Tibial artery (tissue), 4 donors: ENCODE results near the gene RASA3.

Experiments used
- DNase-seq, 2 donors: peaks; one replicate each; pipeline ENCODE4 v3.0.0-alpha.2; 2019
- H3K27ac ChIP-seq, 2 donors: fragments of 200-600 bp; sonication (generic) in 1 of 2; 1 replicate in 1 of 2; 2 replicates in 1 of 2; pipeline ENCODE4 v1.5.1; 2018 to 2019; ENCODE audit warnings: mild to moderate bottlenecking in 1 of 2
- H3K27me3 ChIP-seq, 2 donors: fragments of 200-600 bp; sonication (generic) in 1 of 2; one replicate each; pipeline versions ENCODE4 v1.5.1 to v1.6.0; 2016 to 2019
- H3K36me3 ChIP-seq, 3 donors: fragments of 200-600 bp; sonication (generic) in 2 of 3; one replicate each; pipeline ENCODE4 v1.5.1; 2016 to 2019; ENCODE audit warnings: mild to moderate bottlenecking in 2 of 3
- H3K4me1 ChIP-seq, 4 donors: fragments of 200-600 bp; sonication (generic) in 2 of 4; 1 replicate in 3 of 4; 2 replicates in 1 of 4; pipeline ENCODE4 v1.5.1; 2016 to 2019
- H3K4me3 ChIP-seq, 2 donors: fragments of 200-600 bp; sonication (generic) in 1 of 2; 1 replicate in 1 of 2; 2 replicates in 1 of 2; pipeline ENCODE4 v1.5.1; 2018 to 2019; ENCODE audit warnings: mild to moderate bottlenecking in 2 of 2
- H3K9me3 ChIP-seq, 3 donors: fragments of 200-600 bp; sonication (generic) in 1 of 3; one replicate each; pipeline ENCODE4 v1.5.1; 2016 to 2019
- intact Hi-C: fragments of 100-400 bp; cut with DNase I; formaldehyde crosslinking; loops from one replicate; pipeline ENCODE4 v1.15.0; 2023; ENCODE audit warnings: low total_unique reads
- TF ChIP-seq, protein P1 (sequence below), 2 experiments: fragments of 200-600 bp in 1 of 2; fragments of 450-650 bp in 1 of 2; IDR thresholded peaks; one replicate each; pipeline ENCODE4 v1.5.1; 2017 to 2019; ENCODE audit warnings: antibody characterized with exemption in 2 of 2, mild to moderate bottlenecking in 1 of 2, moderate library complexity in 1 of 2

Gene RASA3

DNA sequence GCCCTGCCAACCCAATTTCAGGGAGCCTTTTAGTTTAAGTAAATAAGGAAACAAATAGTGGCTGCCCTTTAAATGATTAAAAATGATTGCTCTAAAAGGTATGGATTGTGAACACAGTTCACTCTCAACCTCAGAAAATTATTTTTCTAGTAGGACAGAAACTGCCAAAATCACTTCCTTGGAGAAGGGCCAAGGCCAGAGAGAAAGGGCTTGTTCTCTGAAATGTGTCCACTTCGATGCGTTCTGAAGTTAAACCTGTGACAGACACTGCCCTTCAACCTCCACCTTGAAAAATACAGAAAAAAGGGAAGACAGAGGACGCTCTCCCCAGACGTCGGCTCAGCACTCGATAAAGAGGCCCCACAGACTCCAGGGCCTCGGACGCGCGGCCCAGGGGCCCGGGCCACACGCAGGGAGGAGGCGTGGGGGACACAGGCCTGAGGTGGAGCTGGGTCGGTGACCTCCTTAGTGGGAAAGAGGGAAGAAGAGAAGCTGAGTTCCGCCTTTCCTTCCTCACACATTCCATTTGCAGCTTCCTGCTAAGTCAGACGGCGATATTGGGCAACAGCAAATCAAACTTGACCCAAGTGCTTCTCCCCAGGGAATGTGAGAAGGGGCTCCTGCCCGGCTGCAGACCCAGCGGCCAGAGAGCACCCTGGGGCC is 63.6 kb downstream of the RASA3 start:
- intact Hi-C loops = loop anchor here (2.0 kb wide), 1 partner anchor 30 kb away; no protein-coding TSS in a partner anchor
- peak overlapping the region; percentile 90 to 98 for H3K27ac ChIP-seq
- H3K4me1 ChIP-seq = peaks cover 7 to 53% (median 51%) of the 10 kb centered on the region in 4 donors
- no peak overlapping the region for H3K4me3 ChIP-seq
- H3K9me3 ChIP-seq = no peaks in the 10 kb centered on the region
- DNase-seq = peak; percentile 51 to 72
- TF ChIP-seq, protein P1, sequence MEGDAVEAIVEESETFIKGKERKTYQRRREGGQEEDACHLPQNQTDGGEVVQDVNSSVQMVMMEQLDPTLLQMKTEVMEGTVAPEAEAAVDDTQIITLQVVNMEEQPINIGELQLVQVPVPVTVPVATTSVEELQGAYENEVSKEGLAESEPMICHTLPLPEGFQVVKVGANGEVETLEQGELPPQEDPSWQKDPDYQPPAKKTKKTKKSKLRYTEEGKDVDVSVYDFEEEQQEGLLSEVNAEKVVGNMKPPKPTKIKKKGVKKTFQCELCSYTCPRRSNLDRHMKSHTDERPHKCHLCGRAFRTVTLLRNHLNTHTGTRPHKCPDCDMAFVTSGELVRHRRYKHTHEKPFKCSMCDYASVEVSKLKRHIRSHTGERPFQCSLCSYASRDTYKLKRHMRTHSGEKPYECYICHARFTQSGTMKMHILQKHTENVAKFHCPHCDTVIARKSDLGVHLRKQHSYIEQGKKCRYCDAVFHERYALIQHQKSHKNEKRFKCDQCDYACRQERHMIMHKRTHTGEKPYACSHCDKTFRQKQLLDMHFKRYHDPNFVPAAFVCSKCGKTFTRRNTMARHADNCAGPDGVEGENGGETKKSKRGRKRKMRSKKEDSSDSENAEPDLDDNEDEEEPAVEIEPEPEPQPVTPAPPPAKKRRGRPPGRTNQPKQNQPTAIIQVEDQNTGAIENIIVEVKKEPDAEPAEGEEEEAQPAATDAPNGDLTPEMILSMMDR (IDR thresholded peaks at IDR 0.05) = no peak
- H3K27me3 ChIP-seq = no peaks in the 10 kb centered on the region
- peaks cover 0 to 13% (median 5%) of the 10 kb centered on the region in 3 donors for H3K36me3 ChIP-seq

DNA sequence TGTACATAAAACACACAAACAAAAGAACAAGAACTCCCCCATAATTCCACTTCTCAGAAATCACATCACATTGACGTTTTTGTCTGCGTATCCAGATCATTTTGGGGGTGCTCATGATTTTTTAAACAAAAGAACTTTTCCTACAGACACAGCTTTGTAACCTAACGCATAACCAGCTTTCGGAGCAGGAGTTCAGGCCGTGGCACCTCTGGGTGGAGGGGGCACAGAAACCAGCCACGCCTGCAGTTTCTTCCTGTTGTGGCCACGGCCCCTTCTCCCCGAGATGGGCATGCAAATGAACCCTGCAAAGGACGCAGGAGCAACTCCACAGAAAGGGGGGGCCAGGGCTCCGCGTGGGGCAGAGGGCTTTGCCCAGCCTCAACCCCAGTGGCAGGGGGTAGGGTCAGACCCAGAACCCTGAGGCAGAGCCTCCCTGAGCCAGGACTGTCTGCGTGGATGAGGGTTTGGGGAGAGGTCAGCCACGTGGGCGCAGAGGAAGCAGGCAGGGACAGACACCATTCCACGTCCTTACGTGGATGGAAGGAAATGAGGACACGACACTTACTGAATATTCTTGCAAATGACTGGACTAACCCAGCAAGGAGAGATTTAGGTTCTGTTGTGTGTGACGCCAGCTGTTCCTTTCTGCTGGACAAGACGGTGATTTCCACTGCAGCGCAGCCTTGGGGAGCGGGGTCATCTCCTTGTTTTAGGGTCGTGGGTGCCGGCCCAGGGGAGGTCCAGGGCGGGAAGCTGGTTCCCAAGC is 64.4 kb downstream of the RASA3 start:
- peak overlapping the region; percentile 90 to 98 for H3K27ac ChIP-seq
- no peak overlapping the region for H3K4me3 ChIP-seq
- no peaks in the 10 kb centered on the region for H3K27me3 ChIP-seq
- H3K36me3 ChIP-seq = peaks cover 0 to 13% (median 3%) of the 10 kb centered on the region in 3 donors
- TF ChIP-seq, protein P1 (IDR thresholded peaks at IDR 0.05) = no peak
- intact Hi-C loops = loop anchor here (2.0 kb wide), 2 partner anchors 31 to 63 kb away; no protein-coding TSS in a partner anchor
- peaks cover 12 to 59% (median 57%) of the 10 kb centered on the region in 4 donors for H3K4me1 ChIP-seq
- H3K9me3 ChIP-seq = no peaks in the 10 kb centered on the region
- DNase-seq = peak; percentile 18 to 66

DNA sequence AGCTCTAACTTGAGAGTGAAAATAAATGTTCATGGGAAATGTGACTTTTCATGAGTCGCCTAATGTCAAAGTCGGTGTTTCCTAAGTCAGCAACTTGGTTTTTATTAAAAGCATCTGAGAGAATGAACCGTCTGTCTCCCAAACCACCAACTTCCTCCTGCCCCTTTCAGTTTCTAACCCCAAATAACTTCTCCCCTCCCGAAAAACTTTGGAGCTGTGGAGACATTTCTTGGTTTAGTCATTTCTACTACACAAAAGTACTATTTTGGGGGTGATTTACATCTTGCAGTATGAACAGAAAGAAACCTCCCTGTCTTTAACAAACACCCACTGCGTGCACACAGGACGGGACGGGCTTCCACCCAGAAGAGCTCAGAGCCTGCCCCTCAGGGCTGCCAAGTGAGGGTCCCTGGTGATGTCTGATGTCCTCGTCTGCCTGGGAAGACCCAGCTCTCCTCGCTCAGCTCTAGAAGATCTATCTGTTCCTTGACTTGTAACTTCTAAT is 65.0 kb downstream of the RASA3 start:
- peak in 1 of 2 donors; percentile 18 for DNase-seq
- no peak overlapping the region for H3K4me3 ChIP-seq
- H3K27me3 ChIP-seq = no peaks in the 10 kb centered on the region
- no peaks in the 10 kb centered on the region for H3K9me3 ChIP-seq
- H3K4me1 ChIP-seq = peaks cover 12 to 65% (median 62%) of the 10 kb centered on the region in 4 donors
- H3K27ac ChIP-seq = peak overlapping the region; percentile 90 to 98
- TF ChIP-seq, protein P1 (IDR thresholded peaks at IDR 0.05) = no peak
- H3K36me3 ChIP-seq = peaks cover 0 to 9% (median 0%) of the 10 kb centered on the region in 3 donors
- intact Hi-C loops = loop anchor here (2.0 kb wide), 1 partner anchor 63 kb away; no protein-coding TSS in a partner anchor

DNA sequence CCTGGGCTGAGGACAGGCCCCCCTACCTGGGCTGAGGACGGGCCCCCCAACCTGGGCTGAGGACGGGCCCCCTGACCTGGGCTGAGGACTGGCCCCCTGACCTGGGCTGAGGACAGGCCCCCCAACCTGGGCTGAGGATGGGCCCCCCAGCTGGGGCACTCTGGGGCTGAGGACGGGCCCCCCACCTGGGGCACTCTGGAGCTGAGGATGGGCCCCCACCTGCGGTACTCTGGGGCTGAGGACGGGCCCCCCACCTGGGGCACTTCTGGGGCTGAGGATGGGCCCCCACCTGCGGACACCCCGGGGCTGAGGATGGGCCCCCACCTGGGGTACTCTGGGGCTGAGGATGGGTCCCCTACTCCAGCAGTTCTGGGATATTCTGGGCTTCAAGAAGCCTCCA is 65.5 kb downstream of the RASA3 start:
- H3K27ac ChIP-seq = peak overlapping the region; percentile 90 to 98

More for the DNA sequence above, 65.5 kb downstream of the RASA3 start:
- TF ChIP-seq, protein P1 (IDR thresholded peaks at IDR 0.05) = no peak
- H3K4me3 ChIP-seq = no peak overlapping the region
- H3K4me1 ChIP-seq = peaks cover 12 to 69% (median 65%) of the 10 kb centered on the region in 4 donors
- peaks cover 0 to 8% (median 0%) of the 10 kb centered on the region in 3 donors for H3K36me3 ChIP-seq
- no peaks in the 10 kb centered on the region for H3K27me3 ChIP-seq
- H3K9me3 ChIP-seq = no peaks in the 10 kb centered on the region
- DNase-seq = no peak
- intact Hi-C loops = loop anchor here (2.0 kb wide), 1 partner anchor 64 kb away; no protein-coding TSS in a partner anchor
